MCF 10A (cell line): ENCODE measurements around the gene SYNE3. TPM values are rescaled to one million over a fixed set of nuclear protein-coding genes. Genes with fewer than 3 reads are reported as not detected.
A peak's percentile ranks its signal among the peaks of the same experiment; 100 is the strongest.

Experiments
- Bru-seq: library from RNA; stranded (reverse); fragments of 400-500 nt; gene quantifications from one replicate; lab custom pipeline; 2021; lab: Mats Ljungman, UMichigan
- BruChase-seq, 2 experiments: library from RNA; stranded (reverse); fragments of 400-500 nt; gene quantifications; one replicate each; lab custom pipeline; 2021; lab: Mats Ljungman, UMichigan
- BruUV-seq: library from RNA; stranded (reverse); fragments of 400-500 nt; replicated peaks from 2 replicates; lab custom pipeline; 2021; lab: Mats Ljungman, UMichigan
- CTCF ChIA-PET: fragments of 300-600 bp; sonication (Branson Sonifier 250); formaldehyde crosslinking; extraction: SDS; loops from one replicate; lab custom pipeline; 2021; ENCODE audit warnings: antibody characterized with exemption, inconsistent platforms; lab: Yijun Ruan, JAX
- POLR2A ChIA-PET: fragments of 300-600, 350-650 bp; sonication (Branson Sonifier 250); formaldehyde crosslinking; extraction: SDS; loops from one replicate; lab custom pipeline; 2020; ENCODE audit warnings: antibody characterized with exemption, inconsistent platforms; lab: Yijun Ruan, JAX
- DNase-seq: peaks from one replicate; pipeline ENCODE4 v3.0.0-alpha.2; 2018; ENCODE audit not compliant: unreplicated experiment
- H3K27ac Mint-ChIP-seq: one replicate; pipeline ENCODE4 v1.8.0; 2022; ENCODE audit warnings: mild to moderate bottlenecking, low read depth, mixed read lengths; ENCODE audit not compliant: unreplicated experiment
- H3K27me3 Mint-ChIP-seq: one replicate; pipeline ENCODE4 v1.8.0; 2022; ENCODE audit warnings: mixed read lengths; ENCODE audit not compliant: insufficient read depth, unreplicated experiment
- H3K36me3 Mint-ChIP-seq: one replicate; pipeline ENCODE4 v1.8.0; 2022; ENCODE audit warnings: mild to moderate bottlenecking, moderate library complexity, mixed read lengths; ENCODE audit not compliant: insufficient read depth, unreplicated experiment
- H3K4me1 Mint-ChIP-seq: one replicate; pipeline ENCODE4 v1.8.0; 2022; ENCODE audit warnings: mixed read lengths; ENCODE audit not compliant: insufficient read depth, unreplicated experiment
- H3K4me3 Mint-ChIP-seq: one replicate; pipeline ENCODE4 v1.8.0; 2022; ENCODE audit warnings: mild to moderate bottlenecking, moderate library complexity, mixed read lengths; ENCODE audit not compliant: unreplicated experiment
- H3K9me3 Mint-ChIP-seq: one replicate; pipeline ENCODE4 v1.8.0; 2022; ENCODE audit warnings: mixed read lengths; ENCODE audit not compliant: unreplicated experiment
- intact Hi-C: fragments of 100-400 bp; cut with micrococcal nuclease; formaldehyde crosslinking; loops from 2 replicates; pipeline ENCODE4 v1.14.1; 2022
- long read RNA-seq: library from polyadenylated mRNA; stranded (forward); transcript quantifications from one replicate; pipeline ENCODE4 v2.0.0, GENCODE V29; 2022
- total RNA-seq: library from RNA; stranded (reverse); gene quantifications from 2 replicates; pipeline ENCODE4 v1.2.3, GENCODE V29; 2022
- TF ChIP-seq, protein P1 (sequence below): fragments of 200-600 bp; IDR thresholded peaks from one replicate; pipeline ENCODE4 v1.8.0; 2022; ENCODE audit warnings: antibody characterized with exemption, mild to moderate bottlenecking; ENCODE audit not compliant: unreplicated experiment

Gene SYNE3
- total RNA-seq (8.9 and 9.5 TPM in 2 replicates), Bru-seq, nascent RNA (percentile 47 among the genes with signal in this experiment), BruChase-seq, experiment 1, labeled RNA remaining after a 6-hour chase (percentile 62 among the genes with signal in this experiment), BruChase-seq, experiment 2, labeled RNA remaining after a 2-hour chase (percentile 50 among the genes with signal in this experiment)
- long read RNA-seq, partial matches to known transcripts, result 1 of 7 reads
- long read RNA-seq, other reads (novel, unspliced or antisense), result 6 of 7 reads

- intact Hi-C loops, result no loop called here
- BruUV-seq, result no TSS peak
- Mint-ChIP-seq H3K36me3 (no peaks in the 10 kb centered on the region), H3K27me3 (no peaks in the 10 kb centered on the region), H3K4me1 (peaks cover 34% of the 10 kb centered on the region), H3K9me3 (no peaks in the 10 kb centered on the region), H3K27ac (no peak within 1 kb of the TSS), H3K4me3 (peak within 1 kb of the TSS; percentile 71)
- peak; percentile 44 for DNase-seq
- CTCF ChIA-PET, result interaction anchor here (0.5 to 6.2 kb wide), 3 partner anchors 10 to 77 kb away, joined by 3 to 40 read pairs (median 3); no protein-coding TSS in a partner anchor
- POLR2A ChIA-PET, result interaction anchor here (0.6 to 2.5 kb wide), 5 partner anchors 10 to 56 kb away, joined by 4 to 10 read pairs (median 5); partner anchors contain the start of gene GLRX5
- TF ChIP-seq, protein P1, sequence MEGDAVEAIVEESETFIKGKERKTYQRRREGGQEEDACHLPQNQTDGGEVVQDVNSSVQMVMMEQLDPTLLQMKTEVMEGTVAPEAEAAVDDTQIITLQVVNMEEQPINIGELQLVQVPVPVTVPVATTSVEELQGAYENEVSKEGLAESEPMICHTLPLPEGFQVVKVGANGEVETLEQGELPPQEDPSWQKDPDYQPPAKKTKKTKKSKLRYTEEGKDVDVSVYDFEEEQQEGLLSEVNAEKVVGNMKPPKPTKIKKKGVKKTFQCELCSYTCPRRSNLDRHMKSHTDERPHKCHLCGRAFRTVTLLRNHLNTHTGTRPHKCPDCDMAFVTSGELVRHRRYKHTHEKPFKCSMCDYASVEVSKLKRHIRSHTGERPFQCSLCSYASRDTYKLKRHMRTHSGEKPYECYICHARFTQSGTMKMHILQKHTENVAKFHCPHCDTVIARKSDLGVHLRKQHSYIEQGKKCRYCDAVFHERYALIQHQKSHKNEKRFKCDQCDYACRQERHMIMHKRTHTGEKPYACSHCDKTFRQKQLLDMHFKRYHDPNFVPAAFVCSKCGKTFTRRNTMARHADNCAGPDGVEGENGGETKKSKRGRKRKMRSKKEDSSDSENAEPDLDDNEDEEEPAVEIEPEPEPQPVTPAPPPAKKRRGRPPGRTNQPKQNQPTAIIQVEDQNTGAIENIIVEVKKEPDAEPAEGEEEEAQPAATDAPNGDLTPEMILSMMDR, result no peak
Measured at GRCh38 chr14:95516554-95517181, at the start of gene SYNE3. Gene SYNE3 (minus strand): TSS chr14:95516650. CDS start chr14:95475821, 40,829 bp downstream.

- H3K4me1 Mint-ChIP-seq, result no peaks in the 10 kb centered on the region
- TF ChIP-seq, protein P1, result no peak
- peaks cover 48% of the 10 kb centered on the region for H3K27me3 Mint-ChIP-seq
- ChIA-PET CTCF (interaction anchor here (0.7 to 7.6 kb wide), 2 partner anchors 14 to 429 kb away, joined by 3 to 158 read pairs; no protein-coding TSS in a partner anchor), POLR2A (no interaction called here)
- no peaks in the 10 kb centered on the region for H3K9me3 Mint-ChIP-seq
- H3K36me3 Mint-ChIP-seq, result no peaks in the 10 kb centered on the region
- no peak overlapping the region for H3K4me3 Mint-ChIP-seq
- no peak overlapping the region for H3K27ac Mint-ChIP-seq
- intact Hi-C loops, result loop anchor here (10.0 kb wide), 1 partner anchor 711 kb away; no protein-coding TSS in a partner anchor
- no TSS peak for BruUV-seq
- peak; percentile 37 for DNase-seq
Measured at GRCh38 chr14:95564060-95564459, 47.6 kb upstream of the SYNE3 start.

DNA sequence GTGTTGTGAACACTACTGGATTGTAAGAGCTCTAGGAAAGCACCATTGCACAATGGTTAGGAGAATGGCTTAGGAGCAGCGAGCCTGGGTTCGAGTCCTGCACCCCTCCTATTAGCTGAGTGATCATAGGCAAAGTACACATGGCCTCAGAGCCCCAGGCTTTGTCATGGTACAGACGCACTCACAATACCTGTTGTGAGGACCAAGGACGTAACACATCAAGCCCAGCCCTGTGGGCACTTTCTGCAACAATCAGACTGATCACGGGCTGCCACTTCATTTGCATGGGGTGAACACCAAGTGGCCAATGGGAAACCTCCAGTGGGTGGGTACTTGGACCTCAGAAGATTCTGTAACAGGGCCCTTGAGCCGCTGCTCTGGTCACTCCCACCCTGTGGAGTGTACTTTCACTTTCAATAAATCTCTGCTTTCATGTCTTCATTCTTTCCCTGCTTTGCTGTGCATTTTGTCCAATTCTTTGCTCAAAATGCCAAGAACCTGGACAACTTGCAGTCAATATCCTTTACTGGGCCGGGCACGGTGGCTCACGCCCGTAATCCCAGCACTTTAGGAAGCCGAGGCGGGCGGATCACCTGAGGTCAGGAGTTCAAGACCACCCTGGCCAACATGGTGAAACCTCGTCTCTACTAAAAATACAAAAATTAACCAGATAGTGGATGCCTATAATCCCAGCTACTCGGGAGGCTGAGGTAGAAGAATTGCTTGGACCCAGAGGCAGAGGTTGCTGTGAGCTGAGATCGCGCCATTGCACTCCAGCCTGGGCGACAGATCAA, 46.6 kb upstream of the SYNE3 start:
- ChIA-PET POLR2A (no interaction called here), CTCF (interaction anchor here (0.6 to 7.6 kb wide), 11 partner anchors 16 to 436 kb away, joined by 3 to 158 read pairs (median 4); no protein-coding TSS in a partner anchor)
- H3K9me3 Mint-ChIP-seq, result no peaks in the 10 kb centered on the region
- H3K27ac Mint-ChIP-seq, result no peak overlapping the region
- BruUV-seq, result no TSS peak
- TF ChIP-seq, protein P1, result no peak
- peak; percentile 14 for DNase-seq
- H3K4me3 Mint-ChIP-seq, result no peak overlapping the region
- H3K4me1 Mint-ChIP-seq, result no peaks in the 10 kb centered on the region
- H3K36me3 Mint-ChIP-seq, result no peaks in the 10 kb centered on the region
- intact Hi-C loops, result loop anchor here (10.0 kb wide), 1 partner anchor 712 kb away; no protein-coding TSS in a partner anchor
- H3K27me3 Mint-ChIP-seq, result peaks cover 38% of the 10 kb centered on the region
